Retinal pigment epithelial cell (primary cell): ENCODE data around the gene SAMMSON.

Experiments
- DNase-seq: peaks from one replicate; pipeline ENCODE4 v3.0.0-alpha.2; 2010; ENCODE audit warnings: low read depth
- H3K4me3 ChIP-seq: 2 replicates; pipeline ENCODE4 v1.5.1; 2011; ENCODE audit warnings: mild to moderate bottlenecking, low read length, control low read depth, moderate library complexity
- TF ChIP-seq, protein P1 (sequence below): conservative IDR thresholded peaks from 2 replicates; pipeline ENCODE4 v1.5.1; 2011; ENCODE audit warnings: low read depth, low read length, control low read depth, inconsistent platforms

Gene SAMMSON

DNA sequence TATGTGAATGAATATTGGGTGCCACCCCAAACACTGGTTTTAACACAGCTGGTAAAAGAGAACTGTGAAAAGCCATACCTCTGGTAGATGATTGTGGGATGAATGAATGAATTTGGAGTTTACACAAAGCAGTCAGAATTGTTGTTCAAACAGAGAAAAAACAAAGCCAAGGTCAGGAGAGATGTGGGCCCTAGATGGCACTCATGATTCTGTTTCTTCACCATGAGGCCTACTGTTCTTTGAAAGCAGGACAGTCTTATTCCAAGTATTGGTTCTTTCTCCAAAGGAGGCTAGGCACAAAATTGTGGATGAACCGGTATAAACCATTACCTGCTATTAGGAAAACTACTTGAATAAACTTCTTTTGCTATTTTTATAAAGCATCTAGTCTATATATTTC, 97.6 kb downstream of the SAMMSON start:
- H3K4me3 ChIP-seq = no peak overlapping the region
- no peak for DNase-seq
- TF ChIP-seq, protein P1, sequence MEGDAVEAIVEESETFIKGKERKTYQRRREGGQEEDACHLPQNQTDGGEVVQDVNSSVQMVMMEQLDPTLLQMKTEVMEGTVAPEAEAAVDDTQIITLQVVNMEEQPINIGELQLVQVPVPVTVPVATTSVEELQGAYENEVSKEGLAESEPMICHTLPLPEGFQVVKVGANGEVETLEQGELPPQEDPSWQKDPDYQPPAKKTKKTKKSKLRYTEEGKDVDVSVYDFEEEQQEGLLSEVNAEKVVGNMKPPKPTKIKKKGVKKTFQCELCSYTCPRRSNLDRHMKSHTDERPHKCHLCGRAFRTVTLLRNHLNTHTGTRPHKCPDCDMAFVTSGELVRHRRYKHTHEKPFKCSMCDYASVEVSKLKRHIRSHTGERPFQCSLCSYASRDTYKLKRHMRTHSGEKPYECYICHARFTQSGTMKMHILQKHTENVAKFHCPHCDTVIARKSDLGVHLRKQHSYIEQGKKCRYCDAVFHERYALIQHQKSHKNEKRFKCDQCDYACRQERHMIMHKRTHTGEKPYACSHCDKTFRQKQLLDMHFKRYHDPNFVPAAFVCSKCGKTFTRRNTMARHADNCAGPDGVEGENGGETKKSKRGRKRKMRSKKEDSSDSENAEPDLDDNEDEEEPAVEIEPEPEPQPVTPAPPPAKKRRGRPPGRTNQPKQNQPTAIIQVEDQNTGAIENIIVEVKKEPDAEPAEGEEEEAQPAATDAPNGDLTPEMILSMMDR = no peak

- no peak for DNase-seq
- no peak overlapping the region for H3K4me3 ChIP-seq
- TF ChIP-seq, protein P1 = peak; percentile 72
These were observed 108.5 kb downstream of the SAMMSON start for GRCh38 chr3:70108072-70108471.

DNA sequence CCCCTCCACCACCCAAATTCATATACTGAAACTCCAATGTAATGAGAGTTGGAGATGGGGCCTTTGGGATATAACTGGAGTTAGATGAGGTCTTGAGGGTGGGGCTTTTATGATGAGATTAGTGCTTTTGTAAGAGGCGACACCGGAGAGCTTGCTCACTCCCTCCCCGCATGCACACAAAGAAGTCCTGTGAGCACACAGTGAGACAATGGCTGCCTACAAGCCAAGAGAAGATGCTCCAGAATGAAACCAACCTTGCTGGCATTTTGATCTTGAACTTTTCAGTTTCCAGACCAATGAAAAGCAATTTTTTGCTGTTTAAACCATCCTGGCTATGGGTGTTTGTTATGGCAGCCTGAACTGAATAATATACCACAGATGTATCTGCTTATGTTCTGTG, 109.0 kb downstream of the SAMMSON start:
- TF ChIP-seq, protein P1 = no peak
- no peak for DNase-seq
- H3K4me3 ChIP-seq = no peak overlapping the region

- TF ChIP-seq, protein P1 = no peak
- H3K4me3 ChIP-seq = no peak overlapping the region
- DNase-seq = no peak
These were observed 110.5 kb downstream of the SAMMSON start for GRCh38 chr3:70110066-70110465.

- H3K4me3 ChIP-seq = no peak overlapping the region
- TF ChIP-seq, protein P1 = no peak
- DNase-seq = no peak
These were observed 111.9 kb downstream of the SAMMSON start for GRCh38 chr3:70111411-70111810.

DNA sequence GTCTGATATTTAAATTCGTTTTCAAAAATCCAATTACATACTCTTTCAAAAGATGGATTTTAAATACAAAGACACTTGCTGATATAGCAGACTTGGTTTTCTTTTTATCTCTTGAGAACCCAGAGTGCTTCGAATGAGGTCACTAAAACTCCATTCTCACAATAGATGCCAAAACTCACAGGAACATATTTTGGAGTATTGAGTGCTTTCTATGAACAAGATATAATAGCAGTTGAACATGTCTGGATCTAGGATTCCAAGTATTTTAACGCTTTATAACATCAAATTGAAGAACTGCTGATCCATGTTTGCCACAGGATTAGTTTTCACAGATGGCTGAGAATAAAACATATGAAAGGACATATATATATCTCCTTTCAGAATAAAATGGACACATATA, 113.2 kb downstream of the SAMMSON start:
- H3K4me3 ChIP-seq = no peak overlapping the region
- DNase-seq = no peak
- TF ChIP-seq, protein P1 = no peak

DNA sequence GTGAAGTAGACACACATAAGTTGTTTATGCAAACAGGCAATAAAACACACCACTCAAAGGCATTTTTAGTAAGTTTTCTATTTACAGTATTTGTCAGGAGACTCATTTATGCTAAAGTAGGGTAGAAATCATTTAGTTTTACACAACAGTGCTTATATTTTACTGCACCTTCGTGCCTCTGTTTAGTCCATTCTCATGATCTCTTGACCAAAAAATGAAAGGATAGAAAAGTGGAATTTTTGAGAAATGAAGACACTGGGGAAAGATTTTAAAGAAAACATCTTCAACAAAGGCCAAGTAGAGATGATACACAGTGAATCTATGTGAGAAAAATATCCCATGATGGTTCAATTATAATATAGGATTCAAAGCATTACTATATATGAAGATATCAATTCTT, 114.9 kb downstream of the SAMMSON start:
- DNase-seq = no peak
- TF ChIP-seq, protein P1 = no peak
- H3K4me3 ChIP-seq = no peak overlapping the region
